ENCODE results near the gene SLC35F1.

DNA sequence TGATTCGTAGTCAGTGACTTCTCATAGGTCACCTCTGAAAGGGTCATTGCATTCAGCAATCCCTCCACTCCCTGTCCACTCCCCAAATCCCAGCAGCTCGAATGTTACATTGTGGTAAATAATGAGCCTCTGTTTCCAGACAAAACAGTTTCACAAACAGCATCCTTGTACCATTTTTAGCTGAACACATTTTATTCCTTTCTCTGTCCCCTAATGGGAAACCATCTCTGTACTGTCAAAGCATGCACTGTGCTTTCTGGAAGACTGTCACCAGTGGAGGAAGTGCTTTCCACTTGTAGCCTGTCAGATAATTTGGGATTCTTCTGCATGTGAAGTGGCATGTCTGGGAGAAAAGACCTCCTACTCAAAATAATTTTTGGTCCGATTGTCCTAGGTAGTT is 82.0 kb downstream of the SLC35F1 start:
- no peak for TF ChIP-seq CTCF (IDR thresholded peaks at IDR 0.05)
- no peak for TF ChIP-seq POLR2A (IDR thresholded peaks at IDR 0.05)

Data from upper lobe of left lung (tissue), 4 donors.